Neural cell (in vitro differentiated cells): ENCODE data around the gene LRRC46. TPM values are rescaled to one million over a fixed set of nuclear protein-coding genes. Genes with fewer than 3 reads are reported as not detected.

ENCODE experiments used
- H2AFZ ChIP-seq: fragments of 200-600, 300-800 bp; sonication (generic), shearing (Covaris generic); 2 replicates; pipeline ENCODE4 v1.6.0; 2014; ENCODE audit warnings: low read depth, mild to moderate bottlenecking, antibody characterized with exemption, low read length, moderate library complexity
- H3F3A ChIP-seq: fragments of 200-600 bp; shearing (Covaris generic); 2 replicates; pipeline ENCODE4 v1.6.1; 2016; ENCODE audit warnings: mild to moderate bottlenecking, moderate library complexity, mixed read lengths, antibody characterized with exemption, low read length; ENCODE audit not compliant: insufficient read depth, poor library complexity, severe bottlenecking
- H3K27ac ChIP-seq: fragments of 200-600, 300-800 bp; sonication (generic), shearing (Covaris generic); 2 replicates; pipeline ENCODE4 v1.5.1; 2014; ENCODE audit warnings: mild to moderate bottlenecking, low read length, moderate library complexity
- H3K27me3 ChIP-seq: fragments of 300-800, 200-600 bp; sonication (generic), shearing (Covaris generic); 2 replicates; pipeline ENCODE4 v1.6.0; 2014; ENCODE audit warnings: mild to moderate bottlenecking, low read depth, low read length, moderate library complexity; ENCODE audit not compliant: insufficient read depth
- H3K36me3 ChIP-seq: fragments of 300-800, 200-600 bp; sonication (generic), shearing (Covaris generic); 2 replicates; pipeline ENCODE4 v1.5.1; 2014; ENCODE audit warnings: mild to moderate bottlenecking, antibody characterized with exemption, low read length, moderate library complexity; ENCODE audit not compliant: insufficient read depth
- H3K4me2 ChIP-seq: fragments of 300-800, 200-600 bp; sonication (generic), shearing (Covaris generic); 2 replicates; pipeline ENCODE4 v1.6.0; 2014; ENCODE audit warnings: mild to moderate bottlenecking, low read length
- H3K4me3 ChIP-seq: fragments of 300-800, 200-600 bp; sonication (generic), shearing (Covaris generic); 2 replicates; pipeline ENCODE4 v1.5.1; 2014; ENCODE audit warnings: mild to moderate bottlenecking, low read length, moderate library complexity
- H3K79me2 ChIP-seq: fragments of 200-600 bp; shearing (Covaris generic); replicated peaks from 2 replicates; pipeline ENCODE4 v1.6.0; 2014; ENCODE audit warnings: mild to moderate bottlenecking, low read length, moderate library complexity; ENCODE audit not compliant: insufficient read depth
- H3K9ac ChIP-seq: fragments of 300-800, 200-600 bp; sonication (generic), shearing (Covaris generic); 2 replicates; pipeline ENCODE4 v1.6.1; 2016; ENCODE audit warnings: mild to moderate bottlenecking, low read length, mixed read lengths
- H3K9me2 ChIP-seq: fragments of 200-600 bp; shearing (Covaris generic); 2 replicates; pipeline ENCODE4 v1.6.1; 2016; ENCODE audit warnings: mild to moderate bottlenecking, low read length, mixed read lengths; ENCODE audit not compliant: insufficient read depth
- H3K9me3 ChIP-seq: fragments of 200-600, 300-800 bp; sonication (generic), shearing (Covaris generic); 2 replicates; pipeline ENCODE4 v1.6.1; 2016; ENCODE audit warnings: mild to moderate bottlenecking, mixed run types, low read length, moderate library complexity, mixed read lengths
- H4K20me1 ChIP-seq: fragments of 200-600 bp; shearing (Covaris generic); 2 replicates; pipeline ENCODE4 v1.6.1; 2016; ENCODE audit warnings: mild to moderate bottlenecking, mixed run types; ENCODE audit not compliant: insufficient read depth
- CTCF ChIP-seq: fragments of 450-650 bp; IDR thresholded peaks from 2 replicates; pipeline ENCODE4 v1.5.1; 2014; ENCODE audit warnings: antibody characterized with exemption, mild to moderate bottlenecking, moderate library complexity; ENCODE audit not compliant: poor library complexity, severe bottlenecking
- EP300 ChIP-seq: fragments of 450-650 bp; conservative IDR thresholded peaks from 2 replicates; pipeline ENCODE4 v1.6.1; 2014; ENCODE audit warnings: antibody characterized with exemption, mild to moderate bottlenecking, moderate library complexity; ENCODE audit not compliant: poor library complexity, severe bottlenecking
- EZH2 ChIP-seq: fragments of 200-600, 300-800 bp; shearing (Covaris generic), sonication (generic); IDR thresholded peaks from 2 replicates; pipeline ENCODE4 v1.6.1; 2014; ENCODE audit warnings: antibody characterized with exemption, low read length, borderline replicate concordance, mild to moderate bottlenecking; ENCODE audit not compliant: insufficient read depth, poor library complexity, severe bottlenecking
- MXI1 ChIP-seq: fragments of 450-650 bp; conservative IDR thresholded peaks from 2 replicates; pipeline ENCODE4 v1.6.1; 2014; ENCODE audit warnings: antibody characterized with exemption, mild to moderate bottlenecking; ENCODE audit not compliant: poor library complexity, severe bottlenecking
- POLR2AphosphoS5 ChIP-seq: IDR thresholded peaks from 2 replicates; pipeline ENCODE4 v1.6.1; 2012
- RAD21 ChIP-seq: fragments of 450-650 bp; conservative IDR thresholded peaks from 2 replicates; pipeline ENCODE4 v1.6.1; 2014; ENCODE audit warnings: antibody characterized with exemption, mild to moderate bottlenecking, moderate library complexity
- REST ChIP-seq: IDR thresholded peaks from 2 replicates; pipeline ENCODE4 v1.6.1; 2012; ENCODE audit warnings: borderline replicate concordance
- SMC3 ChIP-seq: fragments of 450-650 bp; conservative IDR thresholded peaks from 2 replicates; pipeline ENCODE4 v1.6.1; 2014; ENCODE audit warnings: antibody characterized with exemption, mild to moderate bottlenecking, moderate library complexity; ENCODE audit not compliant: poor library complexity
- TAF1 ChIP-seq: IDR thresholded peaks from 2 replicates; pipeline ENCODE4 v1.6.1; 2012; ENCODE audit warnings: low read depth
- polyA plus RNA-seq: library from polyadenylated mRNA; depleted of rRNA; stranded (reverse); fragments of >200 nt; gene quantifications from 2 replicates; pipeline ENCODE4 v1.2.3, GENCODE V29; 2014

The LRRC46 gene
- polyA plus RNA-seq, 1 donor from 2014 or later, result 0.12 TPM

DNA sequence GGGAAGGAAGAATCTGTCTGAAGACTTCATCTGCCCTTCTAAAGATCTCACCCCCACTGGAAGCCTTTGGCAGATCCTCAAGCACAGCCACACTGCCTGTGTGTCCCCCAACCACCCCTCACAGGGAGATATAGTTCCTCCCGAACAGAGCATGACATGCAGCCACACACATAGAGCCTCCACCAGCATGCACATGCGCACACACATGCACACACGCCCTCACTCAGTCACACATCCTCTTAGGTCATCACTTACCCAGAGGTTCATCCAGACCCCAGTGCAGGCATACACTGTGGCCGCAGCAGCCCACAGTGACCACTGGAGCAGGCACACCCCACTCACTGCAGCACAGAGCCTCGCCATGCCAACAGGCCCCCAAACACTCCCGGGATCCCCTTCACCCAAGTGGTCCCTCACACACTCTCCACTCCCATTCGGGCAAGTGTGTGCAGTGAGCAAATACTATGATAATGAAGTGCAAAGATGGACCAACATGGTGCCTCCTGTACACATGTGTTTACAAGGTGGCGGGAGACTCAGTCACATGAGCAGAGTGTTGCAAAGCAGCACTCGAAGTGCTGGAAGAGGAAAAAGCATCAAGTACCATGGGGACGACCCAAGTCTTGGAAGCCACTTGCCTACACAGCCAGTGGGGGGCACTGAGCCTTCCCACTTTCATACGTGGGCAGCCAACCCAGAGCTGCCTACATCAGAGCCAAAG is 36.5 kb downstream of the LRRC46 start:
- Histone ChIP-seq H3K79me2 (no peaks in the 10 kb centered on the region), H3K9me2 (no peaks in the 10 kb centered on the region), H3K27me3 (peaks cover 42% of the 10 kb centered on the region), H3K4me3 (no peak overlapping the region), H3K27ac (no peak overlapping the region), H3K9ac (no peak overlapping the region), H3K36me3 (no peaks in the 10 kb centered on the region), H3F3A (no peaks in the 10 kb centered on the region), H2AFZ (no peak overlapping the region), H3K4me2 (no peak overlapping the region), H3K9me3 (no peaks in the 10 kb centered on the region), H4K20me1 (no peaks in the 10 kb centered on the region)
- TF ChIP-seq EZH2, result no peak
- TF ChIP-seq EP300, result no peak
- TF ChIP-seq TAF1, result no peak
- TF ChIP-seq REST, result no peak
- TF ChIP-seq MXI1, result no peak
- no peak for TF ChIP-seq SMC3
- no peak for TF ChIP-seq RAD21
- no peak for TF ChIP-seq CTCF
- TF ChIP-seq POLR2AphosphoS5, result no peak

GRCh38 chr17:47869114-47869513 is 37.6 kb downstream of the LRRC46 start:
- Histone ChIP-seq H3K36me3 (no peaks in the 10 kb centered on the region), H3K4me2 (no peak overlapping the region), H4K20me1 (no peaks in the 10 kb centered on the region), H3K9ac (no peak overlapping the region), H3F3A (no peaks in the 10 kb centered on the region), H2AFZ (no peak overlapping the region), H3K27ac (no peak overlapping the region), H3K79me2 (no peaks in the 10 kb centered on the region), H3K9me2 (no peaks in the 10 kb centered on the region), H3K4me3 (no peak overlapping the region), H3K27me3 (peaks cover 52% of the 10 kb centered on the region), H3K9me3 (no peaks in the 10 kb centered on the region)
- no peak for TF ChIP-seq REST
- TF ChIP-seq RAD21, result no peak
- TF ChIP-seq SMC3, result no peak
- TF ChIP-seq CTCF, result no peak
- TF ChIP-seq EZH2, result no peak
- TF ChIP-seq TAF1, result no peak
